ENCODE data around the gene SPAG7. TPM values are rescaled to one million over a fixed set of nuclear protein-coding genes. Genes with fewer than 3 reads are reported as not detected.
A peak's percentile ranks its signal among the peaks of the same experiment; 100 is the strongest.

SPAG7 gene
- total and polyA plus RNA-seq, 4 donors, result 38.8 to 109 (median 45.9) TPM

GRCh38 chr17:4998732-4999429 lies 31.3 kb upstream of the SPAG7 start:
- no peaks in the 10 kb centered on the region for H3K27me3 ChIP-seq (ENCODE audit: control insufficient read depth in 1 of 2, insufficient read depth in 2 of 2, low read length in 1 of 2)
- peak overlapping the region; percentile 51 to 87 for H3K4me3 ChIP-seq (ENCODE audit: low read length in 2 of 2)
- H3K27ac ChIP-seq (ENCODE audit: low read depth in 1 of 2, low read length in 2 of 2), result peak overlapping the region in 1 of 2 donors; percentile 46
- WGBS, 2 donors, result 6 to 7% methylated on average over 14 of the region's 14 CpGs
- DNase-seq (no peak), ATAC-seq (ENCODE audit: low FRiP score) (no peak)
- H3K4me1 ChIP-seq (ENCODE audit: control insufficient read depth in 1 of 2, insufficient read depth in 2 of 2, low read length in 2 of 2), result no peaks in the 10 kb centered on the region
- intact Hi-C loops (cut with DNase I), result loop anchor here in 1 of 2 donors (5.0 kb wide), 1 partner anchor 52 kb away; the partner anchor contains the start of gene PFN1
- peaks cover 0 to 3% of the 10 kb centered on the region in 2 donors for H3K36me3 ChIP-seq (ENCODE audit: control insufficient read depth in 1 of 2, insufficient read depth in 2 of 2, low read length in 1 of 2)
- no peaks in the 10 kb centered on the region for H3K9me3 ChIP-seq (ENCODE audit: control insufficient read depth, low read length)

- intact Hi-C loops (cut with DNase I), result loop anchor here in 1 of 2 donors (5.0 kb wide), 1 partner anchor 51 kb away; the partner anchor contains the start of gene PFN1
- WGBS, 2 donors, result 0 to 1% methylated on average over 41 to 55 of the region's 55 CpGs
- no peaks in the 10 kb centered on the region for H3K9me3 ChIP-seq (ENCODE audit: control insufficient read depth, low read length)
- peaks cover 0 to under 1% of the 10 kb centered on the region in 2 donors for H3K36me3 ChIP-seq (ENCODE audit: control insufficient read depth in 1 of 2, insufficient read depth in 2 of 2, low read length in 1 of 2)
- no peaks in the 10 kb centered on the region for H3K4me1 ChIP-seq (ENCODE audit: control insufficient read depth in 1 of 2, insufficient read depth in 2 of 2, low read length in 2 of 2)
- peak overlapping the region; percentile 51 to 87 for H3K4me3 ChIP-seq (ENCODE audit: low read length in 2 of 2)
- H3K27me3 ChIP-seq (ENCODE audit: control insufficient read depth in 1 of 2, insufficient read depth in 2 of 2, low read length in 1 of 2), result no peaks in the 10 kb centered on the region
- peak; percentile 67 to 88 for DNase-seq
- peak overlapping the region in 1 of 2 donors; percentile 46 for H3K27ac ChIP-seq (ENCODE audit: low read depth in 1 of 2, low read length in 2 of 2)
- peak; percentile 0 for ATAC-seq (ENCODE audit: low FRiP score)
Observed at GRCh38 chr17:4998027-4998731, 30.6 kb upstream of the SPAG7 start.

- Histone ChIP-seq H3K36me3 (ENCODE audit: control insufficient read depth in 1 of 2, insufficient read depth in 2 of 2, low read length in 1 of 2) (no peaks in the 10 kb centered on the region), H3K9me3 (ENCODE audit: control insufficient read depth, low read length) (no peaks in the 10 kb centered on the region), H3K4me3 (ENCODE audit: low read length in 2 of 2) (peak within 1 kb of the TSS; percentile 62 to 87), H3K27me3 (ENCODE audit: control insufficient read depth in 1 of 2, insufficient read depth in 2 of 2, low read length in 1 of 2) (no peaks in the 10 kb centered on the region), H3K27ac (ENCODE audit: low read depth in 1 of 2, low read length in 2 of 2) (peak within 1 kb of the TSS; percentile 64 to 86), H3K4me1 (ENCODE audit: control insufficient read depth in 1 of 2, insufficient read depth in 2 of 2, low read length in 2 of 2) (no peaks in the 10 kb centered on the region)
- ATAC-seq (ENCODE audit: low FRiP score) (peak; percentile 96), DNase-seq (peak; percentile 96 to 97)
- intact Hi-C loops (cut with DNase I), result loop anchor here in 1 of 2 donors (1.0 to 5.0 kb wide), 2 partner anchors 30 to 50 kb away; partner anchors contain the start of genes PFN1 and SPAG7
- WGBS, 2 donors, result 0 to 1% methylated on average over 76 to 93 of the region's 93 CpGs
Observed at GRCh38 chr17:4997302-4998026, 29.8 kb upstream of the SPAG7 start, which contains the start of the genes INCA1 and KIF1C. Gene INCA1, minus strand, starts transcription at chr17:4997522. Its CDS starts 3,085 bp downstream, at chr17:4994437. Gene KIF1C, plus strand, starts transcription at chr17:4997950. Its CDS starts 2,297 bp downstream, at chr17:5000247.

GRCh38 chr17:4994081-4994595 lies 26.5 kb upstream of the SPAG7 start:
- DNase-seq (no peak), ATAC-seq (ENCODE audit: low FRiP score) (no peak)
- Histone ChIP-seq H3K36me3 (ENCODE audit: control insufficient read depth in 1 of 2, insufficient read depth in 2 of 2, low read length in 1 of 2) (no peaks in the 10 kb centered on the region), H3K27me3 (ENCODE audit: control insufficient read depth in 1 of 2, insufficient read depth in 2 of 2, low read length in 1 of 2) (no peaks in the 10 kb centered on the region), H3K9me3 (ENCODE audit: control insufficient read depth, low read length) (no peaks in the 10 kb centered on the region), H3K4me3 (ENCODE audit: low read length in 2 of 2) (no peak overlapping the region), H3K4me1 (ENCODE audit: control insufficient read depth in 1 of 2, insufficient read depth in 2 of 2, low read length in 2 of 2) (no peaks in the 10 kb centered on the region), H3K27ac (ENCODE audit: low read depth in 1 of 2, low read length in 2 of 2) (no peak overlapping the region)
- 85 to 88% methylated on average over 6 of the region's 6 CpGs for WGBS, 2 donors
- intact Hi-C loops (cut with DNase I), result no loop called here

- peak; percentile 47 for ATAC-seq (ENCODE audit: low FRiP score)
- DNase-seq, result peak in 1 of 2 donors; percentile 65
Observed at GRCh38 chr17:4987767-4988567, 20.4 kb upstream of the SPAG7 start.

GRCh38 chr17:4986951-4987766 lies 19.5 kb upstream of the SPAG7 start, which contains the start of gene CAMTA2:
Gene CAMTA2, minus strand, starts transcription at chr17:4987675. Its CDS starts 1,453 bp downstream, at chr17:4986222.
- no peaks in the 10 kb centered on the region for H3K9me3 ChIP-seq (ENCODE audit: control insufficient read depth, low read length)
- peak within 1 kb of the TSS; percentile 67 to 93 for H3K4me3 ChIP-seq (ENCODE audit: low read length in 2 of 2)
- no peaks in the 10 kb centered on the region for H3K36me3 ChIP-seq (ENCODE audit: control insufficient read depth in 1 of 2, insufficient read depth in 2 of 2, low read length in 1 of 2)
- 1% methylated on average over 58 to 78 of the region's 78 CpGs for WGBS, 2 donors
- DNase-seq (peak; percentile 94 to 98), ATAC-seq (ENCODE audit: low FRiP score) (peak; percentile 95)
- intact Hi-C loops (cut with DNase I), result loop anchor here (10.0 kb wide), 1 partner anchor 82 kb away; the partner anchor contains the start of gene CHRNE (in 2 of the 2)
- no peaks in the 10 kb centered on the region for H3K27me3 ChIP-seq (ENCODE audit: control insufficient read depth in 1 of 2, insufficient read depth in 2 of 2, low read length in 1 of 2)
- peaks cover 0 to 3% of the 10 kb centered on the region in 2 donors for H3K4me1 ChIP-seq (ENCODE audit: control insufficient read depth in 1 of 2, insufficient read depth in 2 of 2, low read length in 2 of 2)
- H3K27ac ChIP-seq (ENCODE audit: low read depth in 1 of 2, low read length in 2 of 2), result peak within 1 kb of the TSS; percentile 25 to 90

More at GRCh38 chr17:4987767-4988567, 20.4 kb upstream of the SPAG7 start:
- H3K27me3 ChIP-seq (ENCODE audit: control insufficient read depth in 1 of 2, insufficient read depth in 2 of 2, low read length in 1 of 2), result no peaks in the 10 kb centered on the region
- H3K4me3 ChIP-seq (ENCODE audit: low read length in 2 of 2), result peak overlapping the region; percentile 67 to 93
- H3K36me3 ChIP-seq (ENCODE audit: control insufficient read depth in 1 of 2, insufficient read depth in 2 of 2, low read length in 1 of 2), result no peaks in the 10 kb centered on the region
- intact Hi-C loops (cut with DNase I), result loop anchor here (10.0 kb wide), 1 partner anchor 83 kb away; the partner anchor contains the start of gene CHRNE (in 2 of the 2)
- 1% methylated on average over 30 of the region's 30 CpGs for WGBS, 2 donors
- H3K4me1 ChIP-seq (ENCODE audit: control insufficient read depth in 1 of 2, insufficient read depth in 2 of 2, low read length in 2 of 2), result peaks cover 0 to 3% of the 10 kb centered on the region in 2 donors
- no peaks in the 10 kb centered on the region for H3K9me3 ChIP-seq (ENCODE audit: control insufficient read depth, low read length)
- peak overlapping the region; percentile 10 to 90 for H3K27ac ChIP-seq (ENCODE audit: low read depth in 1 of 2, low read length in 2 of 2)

GRCh38 chr17:4986403-4986802 lies 18.8 kb upstream of the SPAG7 start:
- no peak for DNase-seq
- ATAC-seq (ENCODE audit: low FRiP score), result no peak
- H3K27ac ChIP-seq (ENCODE audit: low read depth in 1 of 2, low read length in 2 of 2), result peak overlapping the region in 1 of 2 donors; percentile 13
- no peaks in the 10 kb centered on the region for H3K36me3 ChIP-seq (ENCODE audit: control insufficient read depth in 1 of 2, insufficient read depth in 2 of 2, low read length in 1 of 2)
- 33 to 39% methylated on average over 5 of the region's 5 CpGs for WGBS, 2 donors
- H3K9me3 ChIP-seq (ENCODE audit: control insufficient read depth, low read length), result no peaks in the 10 kb centered on the region
- H3K27me3 ChIP-seq (ENCODE audit: control insufficient read depth in 1 of 2, insufficient read depth in 2 of 2, low read length in 1 of 2), result no peaks in the 10 kb centered on the region
- peak overlapping the region; percentile 67 to 93 for H3K4me3 ChIP-seq (ENCODE audit: low read length in 2 of 2)
- intact Hi-C loops (cut with DNase I), result loop anchor here (10.0 kb wide), 1 partner anchor 82 kb away; the partner anchor contains the start of gene CHRNE (in 2 of the 2)
- peaks cover 0 to 3% of the 10 kb centered on the region in 2 donors for H3K4me1 ChIP-seq (ENCODE audit: control insufficient read depth in 1 of 2, insufficient read depth in 2 of 2, low read length in 2 of 2)
